GM12878 (cell line): ENCODE data around the gene AOPEP. TPM values are rescaled to one million over a fixed set of nuclear protein-coding genes. Genes with fewer than 3 reads are reported as not detected.

Source experiments
- ATAC-seq: fragments of 200-7000 bp; cut with Tn5 transposase; 3 replicates; pipeline ENCODE4 v1.9.1; 2020; ENCODE audit warnings: mild to moderate bottlenecking, moderate library complexity
- BruUV-seq: library from RNA; stranded (reverse); fragments of 400-500 nt; replicated peaks from 2 replicates; lab custom pipeline; 2021; lab: Mats Ljungman, UMichigan
- CTCF ChIA-PET: fragments of 300-600 bp; sonication (Branson Sonifier 250); formaldehyde crosslinking; extraction: SDS; loops from one replicate; lab custom pipeline; 2021; ENCODE audit warnings: inconsistent platforms; lab: Yijun Ruan, JAX
- POLR2A ChIA-PET: fragments of 350-600 bp; formaldehyde crosslinking; extraction: SDS; loops from one replicate; lab custom pipeline; 2021; ENCODE audit warnings: inconsistent platforms; lab: Charles Lee
- RAD21 ChIA-PET: fragments of 300-600 bp; sonication (Branson Sonifier 250); formaldehyde crosslinking; loops from one replicate; lab custom pipeline; 2023; ENCODE audit warnings: antibody characterized with exemption; ENCODE audit not compliant: unreplicated experiment; lab: Charles Lee
- SMC1A ChIA-PET: fragments of 300-600 bp; sonication (Branson Sonifier 250); formaldehyde crosslinking; loops from one replicate; lab custom pipeline; 2023; ENCODE audit not compliant: unreplicated experiment, uncharacterized antibody; lab: Charles Lee
- DNase-seq: peaks from one replicate; pipeline ENCODE4 v3.0.0-alpha.2; 2011; ENCODE audit warnings: low read depth, low spot score
- FAIRE-seq: peaks from 3 replicates; lab custom pipeline; 2011; peaks lifted over from hg19 to GRCh38; lab: Jason Lieb, UNC
- H2AFZ ChIP-seq: 2 replicates; pipeline ENCODE4 v1.6.0; 2011; ENCODE audit warnings: low read depth, low read length, control low read depth; ENCODE audit not compliant: control insufficient read depth
- H3K27ac ChIP-seq: 2 replicates; pipeline ENCODE4 v1.5.1; 2011; ENCODE audit warnings: control low read depth; ENCODE audit not compliant: control insufficient read depth, insufficient read depth
- H3K27me3 ChIP-seq, 2 experiments: replicated peaks in 1 of 2; 2 replicates each; pipeline versions ENCODE4 v1.6.0 to v1.6.1; 2011; ENCODE audit warnings: low read length in 1 of 2; ENCODE audit not compliant: control insufficient read depth in 2 of 2, insufficient read depth in 2 of 2
- H3K36me3 ChIP-seq, 2 experiments: 2 replicates each; pipeline ENCODE4 v1.5.1; 2011; ENCODE audit warnings: low read length in 1 of 2; ENCODE audit not compliant: control insufficient read depth in 2 of 2, insufficient read depth in 2 of 2
- H3K4me1 ChIP-seq: 2 replicates; pipeline ENCODE4 v1.6.1; 2011; ENCODE audit warnings: mild to moderate bottlenecking, low read length, moderate library complexity, mixed read lengths; ENCODE audit not compliant: control insufficient read depth, insufficient read depth
- H3K4me2 ChIP-seq: 2 replicates; pipeline ENCODE4 v1.6.0; 2011; ENCODE audit warnings: control low read depth; ENCODE audit not compliant: control insufficient read depth, insufficient read depth
- H3K4me3 ChIP-seq: fragments of 200-600 bp; sonication (generic); 2 replicates; pipeline ENCODE4 v1.5.1; 2016
- H3K79me2 ChIP-seq: 2 replicates; pipeline ENCODE4 v1.6.0; 2011; ENCODE audit warnings: low read length; ENCODE audit not compliant: control insufficient read depth, insufficient read depth
- H3K9ac ChIP-seq: 2 replicates; pipeline ENCODE4 v1.8.0; 2011; ENCODE audit warnings: low read length, control low read depth, mixed read lengths; ENCODE audit not compliant: control insufficient read depth, insufficient read depth
- H3K9me3 ChIP-seq: replicated peaks from 3 replicates; pipeline ENCODE4 v1.5.1; 2011; ENCODE audit warnings: mild to moderate bottlenecking, low read length; ENCODE audit not compliant: control insufficient read depth, insufficient read depth
- H4K20me1 ChIP-seq: 2 replicates; pipeline ENCODE4 v1.6.0; 2011; ENCODE audit not compliant: control insufficient read depth, insufficient read depth
- CHD2 ChIP-seq: IDR thresholded peaks from 2 replicates; pipeline ENCODE4 v1.6.1; 2011; ENCODE audit warnings: low read depth, low read length, improper control_type of control experiment, borderline replicate concordance
- E4F1 ChIP-seq: fragments of 450-650 bp; IDR thresholded peaks from 2 replicates; pipeline ENCODE4 v1.6.1; 2018; ENCODE audit warnings: borderline replicate concordance, mild to moderate bottlenecking; ENCODE audit not compliant: partially characterized antibody
- ESRRA ChIP-seq: IDR thresholded peaks from 2 replicates; pipeline ENCODE4 v1.6.1; 2012; ENCODE audit warnings: mild to moderate bottlenecking, low read length, improper control_type of control experiment
- KLF5 ChIP-seq: fragments of 450-650 bp; IDR thresholded peaks from 2 replicates; pipeline ENCODE4 v1.6.1; 2014; ENCODE audit warnings: mild to moderate bottlenecking; ENCODE audit not compliant: partially characterized antibody
- MEF2B ChIP-seq: fragments of 450-650 bp; IDR thresholded peaks from 2 replicates; pipeline ENCODE4 v1.6.1; 2018; ENCODE audit warnings: mild to moderate bottlenecking, moderate library complexity; ENCODE audit not compliant: partially characterized antibody, poor library complexity, severe bottlenecking
- MLLT1 ChIP-seq: fragments of 450-650 bp; IDR thresholded peaks from 2 replicates; pipeline ENCODE4 v1.6.1; 2016; ENCODE audit warnings: mild to moderate bottlenecking
- MTA3 ChIP-seq: IDR thresholded peaks from 2 replicates; pipeline ENCODE4 v1.6.1; 2012; ENCODE audit warnings: low read length, inconsistent platforms, borderline replicate concordance
- MYC ChIP-seq: IDR thresholded peaks from 2 replicates; pipeline ENCODE4 v1.6.1; 2011; ENCODE audit warnings: mild to moderate bottlenecking, low read length, moderate library complexity, inconsistent platforms; ENCODE audit not compliant: insufficient read depth, insufficient replicate concordance, insufficient read length, severe bottlenecking
- STAT3 ChIP-seq: IDR thresholded peaks from 2 replicates; pipeline ENCODE4 v1.6.1; 2011; ENCODE audit warnings: low read depth, low read length, improper control_type of control experiment
- WGBS: methylation state at CpG from one replicate; pipeline ENCODE4 v1.1.6; 2016; ENCODE audit warnings: low lambda C conversion rate; ENCODE audit not compliant: insufficient replicate concordance, insufficient coverage; ENCODE audit errors: missing lambda C conversion rate; 5-methylcytosine and 5-hydroxymethylcytosine counted together
- in situ Hi-C: fragments of 300-500 bp; cut with MboI; formaldehyde crosslinking; loops from 9 replicates; pipeline ENCODE4 v1.14.3; 2018; ENCODE audit warnings: mixed read lengths
- intact Hi-C: fragments of 100-400 bp; cut with micrococcal nuclease; formaldehyde crosslinking; loops from one replicate; pipeline ENCODE4 v1.14.2; 2022; ENCODE audit not compliant: unreplicated experiment
- polyA plus RNA-seq, 11 experiments: library from polyadenylated mRNA; depleted of rRNA in 4 of 11; unstranded in 6 of 11; stranded (reverse) in 5 of 11; fragments of >200 nt; fragmentation: Nextera tagmentation in 4 of 11; fragmentation: Illumina TruSeq in 1 of 11; extraction: Ambion mirVana in 4 of 11; extraction: Trizol in 1 of 11; gene quantifications; 1 replicate in 1 of 11; 2 replicates in 10 of 11; pipeline versions ENCODE4 v1.2.1 to v1.2.3, GENCODE V29; 2011 to 2016; ENCODE audit warnings: inconsistent platforms in 2 of 11, missing spikeins in 2 of 11, low read depth in 1 of 11
- total RNA-seq, 4 experiments: library from RNA; depleted of rRNA in 3 of 4; stranded (reverse); fragments of >200 nt in 3 of 4; fragmentation: Illumina TruSeq in 1 of 4; extraction: Trizol in 1 of 4; gene quantifications; 2 replicates each; pipeline versions ENCODE4 v1.2.1 to v1.2.3, GENCODE V29; 2013 to 2021
- TF ChIP-seq, protein P1 (sequence below): fragments of 450-650 bp; formaldehyde crosslinking; IDR thresholded peaks from 2 replicates; pipeline ENCODE4 v1.5.0; 2022; ENCODE audit warnings: mild to moderate bottlenecking, missing genetic modification characterization
- TF ChIP-seq, protein P2 (sequence below): IDR thresholded peaks from 2 replicates; pipeline ENCODE4 v1.6.1; 2012; ENCODE audit warnings: low read depth, low read length, improper control_type of control experiment

Gene AOPEP
- total and polyA plus RNA-seq, 10 of the 15 experiments (the other 5 are each of a cell fraction or from before 2014, with no cell fraction given): 2.3 to 16.9 (median 10.1) TPM

GRCh38 chr9:95067057-95067456, 340.6 kb downstream of the AOPEP start:
- ChIA-PET RAD21 (no interaction called here), POLR2A (no interaction called here), SMC1A (interaction anchor here (1.0 kb wide), 1 partner anchor 9 kb away, joined by 3 read pairs; no protein-coding TSS in a partner anchor), CTCF (interaction anchor here (1.0 kb wide), 1 partner anchor 61 kb away, joined by 4 read pairs; no protein-coding TSS in a partner anchor)
- TF ChIP-seq MTA3: no peak
- TF ChIP-seq, protein P1, sequence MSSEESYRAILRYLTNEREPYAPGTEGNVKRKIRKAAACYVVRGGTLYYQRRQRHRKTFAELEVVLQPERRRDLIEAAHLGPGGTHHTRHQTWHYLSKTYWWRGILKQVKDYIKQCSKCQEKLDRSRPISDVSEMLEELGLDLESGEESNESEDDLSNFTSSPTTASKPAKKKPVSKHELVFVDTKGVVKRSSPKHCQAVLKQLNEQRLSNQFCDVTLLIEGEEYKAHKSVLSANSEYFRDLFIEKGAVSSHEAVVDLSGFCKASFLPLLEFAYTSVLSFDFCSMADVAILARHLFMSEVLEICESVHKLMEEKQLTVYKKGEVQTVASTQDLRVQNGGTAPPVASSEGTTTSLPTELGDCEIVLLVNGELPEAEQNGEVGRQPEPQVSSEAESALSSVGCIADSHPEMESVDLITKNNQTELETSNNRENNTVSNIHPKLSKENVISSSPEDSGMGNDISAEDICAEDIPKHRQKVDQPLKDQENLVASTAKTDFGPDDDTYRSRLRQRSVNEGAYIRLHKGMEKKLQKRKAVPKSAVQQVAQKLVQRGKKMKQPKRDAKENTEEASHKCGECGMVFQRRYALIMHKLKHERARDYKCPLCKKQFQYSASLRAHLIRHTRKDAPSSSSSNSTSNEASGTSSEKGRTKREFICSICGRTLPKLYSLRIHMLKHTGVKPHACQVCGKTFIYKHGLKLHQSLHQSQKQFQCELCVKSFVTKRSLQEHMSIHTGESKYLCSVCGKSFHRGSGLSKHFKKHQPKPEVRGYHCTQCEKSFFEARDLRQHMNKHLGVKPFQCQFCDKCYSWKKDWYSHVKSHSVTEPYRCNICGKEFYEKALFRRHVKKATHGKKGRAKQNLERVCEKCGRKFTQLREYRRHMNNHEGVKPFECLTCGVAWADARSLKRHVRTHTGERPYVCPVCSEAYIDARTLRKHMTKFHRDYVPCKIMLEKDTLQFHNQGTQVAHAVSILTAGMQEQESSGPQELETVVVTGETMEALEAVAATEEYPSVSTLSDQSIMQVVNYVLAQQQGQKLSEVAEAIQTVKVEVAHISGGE (CRISPR knock-in tag): no peak
- TF ChIP-seq, protein P2, sequence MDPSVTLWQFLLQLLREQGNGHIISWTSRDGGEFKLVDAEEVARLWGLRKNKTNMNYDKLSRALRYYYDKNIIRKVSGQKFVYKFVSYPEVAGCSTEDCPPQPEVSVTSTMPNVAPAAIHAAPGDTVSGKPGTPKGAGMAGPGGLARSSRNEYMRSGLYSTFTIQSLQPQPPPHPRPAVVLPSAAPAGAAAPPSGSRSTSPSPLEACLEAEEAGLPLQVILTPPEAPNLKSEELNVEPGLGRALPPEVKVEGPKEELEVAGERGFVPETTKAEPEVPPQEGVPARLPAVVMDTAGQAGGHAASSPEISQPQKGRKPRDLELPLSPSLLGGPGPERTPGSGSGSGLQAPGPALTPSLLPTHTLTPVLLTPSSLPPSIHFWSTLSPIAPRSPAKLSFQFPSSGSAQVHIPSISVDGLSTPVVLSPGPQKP: no peak
- no peak for TF ChIP-seq STAT3
- TF ChIP-seq MLLT1: no peak
- TF ChIP-seq E4F1: no peak
- no peak for TF ChIP-seq MYC
- no peak for TF ChIP-seq MEF2B
- no peak for TF ChIP-seq KLF5
- TF ChIP-seq CHD2: no peak
- TF ChIP-seq ESRRA: no peak
- no peak overlapping the region for H3K9ac ChIP-seq
- H3K79me2 ChIP-seq: no peaks in the 10 kb centered on the region
- intact Hi-C loops: no loop called here
- no peak overlapping the region for H3K4me2 ChIP-seq
- no TSS peak for BruUV-seq
- H3K4me3 ChIP-seq: no peak overlapping the region
- ATAC-seq: no peak
- H2AFZ ChIP-seq: no peak overlapping the region
- H3K36me3 ChIP-seq: peaks cover 3 to 6% of the 10 kb centered on the region in 2 experiments; a peak in 3 of 4 replicates
- in situ Hi-C loops: no loop called here
- WGBS: 96% methylated on average over 6 of the region's 6 CpGs
- H3K27me3 ChIP-seq: no peaks in the 10 kb centered on the region
- H3K27ac ChIP-seq: no peak overlapping the region
- no peaks in the 10 kb centered on the region for H3K4me1 ChIP-seq
- no peaks in the 10 kb centered on the region for H4K20me1 ChIP-seq
- no peak for FAIRE-seq
- no peak for DNase-seq
- H3K9me3 ChIP-seq: no peaks in the 10 kb centered on the region
